ENCODE results near the gene ANKRD13B. TPM values are rescaled to one million over a fixed set of nuclear protein-coding genes. Genes with fewer than 3 reads are reported as not detected.
A peak's percentile ranks its signal among the peaks of the same experiment; 100 is the strongest.

ANKRD13B gene
- total and polyA plus RNA-seq, 2 donors (not counting 1 experiment from before 2014, with no cell fraction given) = 1.6 to 2.8 TPM

DNA sequence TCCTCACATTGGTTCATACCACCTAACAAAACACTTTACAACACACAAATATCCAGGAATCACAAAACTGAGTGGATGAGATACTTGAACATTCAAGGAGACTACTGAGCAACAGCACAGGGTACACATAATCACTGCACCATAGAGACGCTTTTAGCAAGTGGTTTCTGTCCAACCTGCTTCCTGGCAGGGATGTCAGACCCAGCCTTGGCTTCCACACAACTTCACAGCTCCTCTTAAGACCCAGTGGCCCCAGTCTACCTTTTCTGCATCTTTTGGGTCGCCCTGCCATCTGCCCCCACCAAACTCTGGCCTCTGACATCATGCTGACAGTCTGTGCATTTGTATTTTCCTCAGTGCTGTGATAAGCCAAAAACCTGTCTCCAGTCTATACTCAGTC lies 35.7 kb downstream of the ANKRD13B start:
- POLR2A ChIA-PET = interaction anchor here (0.6 kb wide), 1 partner anchor 49 kb away, joined by 3 read pairs; no protein-coding TSS in a partner anchor
- no peaks in the 10 kb centered on the region for H3K4me1 ChIP-seq (ENCODE audit: control insufficient read depth in 2 of 2, insufficient read depth in 2 of 2, low read length in 2 of 2)
- no peaks in the 10 kb centered on the region for H3K79me2 ChIP-seq (ENCODE audit: control insufficient read depth, insufficient read depth, low read length)
- H3K4me3 ChIP-seq (ENCODE audit: control extremely low read depth in 1 of 5, extremely low read depth in 1 of 5, insufficient read depth in 1 of 5, low read depth in 2 of 5, low read length in 4 of 5) = no peak overlapping the region
- no peak overlapping the region for H3K4me2 ChIP-seq (replicated peaks; ENCODE audit: low read depth, low read length, poor library complexity, severe bottlenecking)
- H2AFZ ChIP-seq (ENCODE audit: insufficient read depth, low read depth, low read length, poor library complexity, severe bottlenecking) = no peak overlapping the region
- H3K27me3 ChIP-seq (replicated peaks in 1 of 4; ENCODE audit: control extremely low read depth in 1 of 4, control insufficient read depth in 3 of 4, insufficient read depth in 4 of 4, low read length in 3 of 4) = no peaks in the 10 kb centered on the region
- no peaks in the 10 kb centered on the region for H3K9me3 Mint-ChIP-seq (ENCODE audit: insufficient read depth)
- peaks cover 54% of the 10 kb centered on the region for H4K20me1 ChIP-seq (ENCODE audit: control insufficient read depth, insufficient read depth, low read length, poor library complexity, severe bottlenecking)
- CTCF ChIA-PET = interaction anchor here (2.4 kb wide), 1 partner anchor 11 kb away, joined by 16 read pairs; no protein-coding TSS in a partner anchor
- no peak for DNase-seq
- no peaks in the 10 kb centered on the region for H3K27me3 Mint-ChIP-seq
- no peak overlapping the region for H3K4me3 Mint-ChIP-seq
- peak overlapping the region; percentile 28 for H3K27ac Mint-ChIP-seq
- H3K9ac ChIP-seq (ENCODE audit: low read length) = no peak overlapping the region
- no peak overlapping the region for H3K27ac ChIP-seq (ENCODE audit: low read length in 2 of 2)
- no peaks in the 10 kb centered on the region for H3K9me3 ChIP-seq (ENCODE audit: control extremely low read depth in 1 of 3, control insufficient read depth in 2 of 3, insufficient read depth in 1 of 3, low read length in 2 of 3)
- no peak for ATAC-seq (ENCODE audit: low read depth)
- peaks cover 19% of the 10 kb centered on the region for H3K4me1 Mint-ChIP-seq
- intact Hi-C loops (cut with micrococcal nuclease) = no loop called here
- TF ChIP-seq, protein P1, sequence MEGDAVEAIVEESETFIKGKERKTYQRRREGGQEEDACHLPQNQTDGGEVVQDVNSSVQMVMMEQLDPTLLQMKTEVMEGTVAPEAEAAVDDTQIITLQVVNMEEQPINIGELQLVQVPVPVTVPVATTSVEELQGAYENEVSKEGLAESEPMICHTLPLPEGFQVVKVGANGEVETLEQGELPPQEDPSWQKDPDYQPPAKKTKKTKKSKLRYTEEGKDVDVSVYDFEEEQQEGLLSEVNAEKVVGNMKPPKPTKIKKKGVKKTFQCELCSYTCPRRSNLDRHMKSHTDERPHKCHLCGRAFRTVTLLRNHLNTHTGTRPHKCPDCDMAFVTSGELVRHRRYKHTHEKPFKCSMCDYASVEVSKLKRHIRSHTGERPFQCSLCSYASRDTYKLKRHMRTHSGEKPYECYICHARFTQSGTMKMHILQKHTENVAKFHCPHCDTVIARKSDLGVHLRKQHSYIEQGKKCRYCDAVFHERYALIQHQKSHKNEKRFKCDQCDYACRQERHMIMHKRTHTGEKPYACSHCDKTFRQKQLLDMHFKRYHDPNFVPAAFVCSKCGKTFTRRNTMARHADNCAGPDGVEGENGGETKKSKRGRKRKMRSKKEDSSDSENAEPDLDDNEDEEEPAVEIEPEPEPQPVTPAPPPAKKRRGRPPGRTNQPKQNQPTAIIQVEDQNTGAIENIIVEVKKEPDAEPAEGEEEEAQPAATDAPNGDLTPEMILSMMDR (IDR thresholded peaks at IDR 0.05) = no peak
- no peak for TF ChIP-seq EZH2 (IDR thresholded peaks at IDR 0.05; ENCODE audit: borderline replicate concordance, insufficient read depth, low read depth, low read length, poor library complexity, severe bottlenecking)
- 100% methylated on average over 2 of the region's 2 CpGs for WGBS (ENCODE audit: insufficient coverage)
- H3K36me3 ChIP-seq (replicated peaks in 1 of 2; ENCODE audit: control extremely low read depth in 1 of 2, control insufficient read depth in 1 of 2, extremely low read depth in 1 of 2, insufficient read depth in 2 of 2, low read length in 1 of 2) = peaks cover 2 to 42% of the 10 kb centered on the region in 2 experiments

DNA sequence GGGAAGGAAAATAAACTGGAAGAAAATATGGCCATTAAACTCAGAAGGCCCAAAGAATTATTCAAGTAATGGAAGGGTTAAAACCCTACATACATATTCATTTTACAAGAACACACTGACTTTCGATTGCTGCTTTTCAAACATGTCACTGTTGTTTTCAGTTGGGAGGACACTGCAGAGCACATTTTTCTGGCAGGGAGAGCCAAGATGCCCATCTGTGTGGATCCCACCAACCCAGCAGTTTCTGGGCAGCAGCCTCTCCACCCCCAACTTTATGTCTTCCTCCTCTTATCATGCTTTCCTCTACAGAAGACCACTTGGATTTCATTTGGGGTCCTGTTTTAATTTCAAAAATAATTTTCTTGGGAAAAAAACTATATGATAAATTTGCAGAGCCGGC lies 36.9 kb downstream of the ANKRD13B start:
- CTCF ChIA-PET = interaction anchor here (0.6 kb wide), 1 partner anchor 158 kb away, joined by 3 read pairs; no protein-coding TSS in a partner anchor
- H3K4me3 ChIP-seq (ENCODE audit: control extremely low read depth in 1 of 5, extremely low read depth in 1 of 5, insufficient read depth in 1 of 5, low read depth in 2 of 5, low read length in 4 of 5) = no peak overlapping the region
- H3K4me1 ChIP-seq (ENCODE audit: control insufficient read depth in 2 of 2, insufficient read depth in 2 of 2, low read length in 2 of 2) = no peaks in the 10 kb centered on the region
- 94% methylated on average over 2 of the region's 2 CpGs for WGBS (ENCODE audit: insufficient coverage)
- intact Hi-C loops (cut with micrococcal nuclease) = no loop called here
- no peaks in the 10 kb centered on the region for H3K9me3 ChIP-seq (ENCODE audit: control extremely low read depth in 1 of 3, control insufficient read depth in 2 of 3, insufficient read depth in 1 of 3, low read length in 2 of 3)
- POLR2A ChIA-PET = no interaction called here
- Mint-ChIP-seq H3K9me3 (ENCODE audit: insufficient read depth) (no peaks in the 10 kb centered on the region), H3K27ac (no peak overlapping the region), H3K4me3 (no peak overlapping the region), H3K27me3 (no peaks in the 10 kb centered on the region), H3K4me1 (peaks cover 18% of the 10 kb centered on the region)
- no peak overlapping the region for H2AFZ ChIP-seq (ENCODE audit: insufficient read depth, low read depth, low read length, poor library complexity, severe bottlenecking)
- DNase-seq = no peak
- H3K36me3 ChIP-seq (replicated peaks in 1 of 2; ENCODE audit: control extremely low read depth in 1 of 2, control insufficient read depth in 1 of 2, extremely low read depth in 1 of 2, insufficient read depth in 2 of 2, low read length in 1 of 2) = peaks cover 4 to 50% of the 10 kb centered on the region in 2 experiments
- TF ChIP-seq, protein P1 (IDR thresholded peaks at IDR 0.05) = no peak
- TF ChIP-seq EZH2 (IDR thresholded peaks at IDR 0.05; ENCODE audit: borderline replicate concordance, insufficient read depth, low read depth, low read length, poor library complexity, severe bottlenecking) = no peak
- no peak overlapping the region for H3K27ac ChIP-seq (ENCODE audit: low read length in 2 of 2)
- H3K27me3 ChIP-seq (replicated peaks in 1 of 4; ENCODE audit: control extremely low read depth in 1 of 4, control insufficient read depth in 3 of 4, insufficient read depth in 4 of 4, low read length in 3 of 4) = no peaks in the 10 kb centered on the region
- H3K4me2 ChIP-seq (replicated peaks; ENCODE audit: low read depth, low read length, poor library complexity, severe bottlenecking) = no peak overlapping the region
- H4K20me1 ChIP-seq (ENCODE audit: control insufficient read depth, insufficient read depth, low read length, poor library complexity, severe bottlenecking) = peaks cover 57% of the 10 kb centered on the region
- no peak for ATAC-seq (ENCODE audit: low read depth)
- no peak overlapping the region for H3K9ac ChIP-seq (ENCODE audit: low read length)
- H3K79me2 ChIP-seq (ENCODE audit: control insufficient read depth, insufficient read depth, low read length) = peaks cover 3% of the 10 kb centered on the region
